ENCODE results near the gene KITLG.
"Not testable (repeated sequence)": the region's sequence is repeated elsewhere in the genome, so short reads cannot be mapped to it uniquely, and the experiment has no call there.

DNA sequence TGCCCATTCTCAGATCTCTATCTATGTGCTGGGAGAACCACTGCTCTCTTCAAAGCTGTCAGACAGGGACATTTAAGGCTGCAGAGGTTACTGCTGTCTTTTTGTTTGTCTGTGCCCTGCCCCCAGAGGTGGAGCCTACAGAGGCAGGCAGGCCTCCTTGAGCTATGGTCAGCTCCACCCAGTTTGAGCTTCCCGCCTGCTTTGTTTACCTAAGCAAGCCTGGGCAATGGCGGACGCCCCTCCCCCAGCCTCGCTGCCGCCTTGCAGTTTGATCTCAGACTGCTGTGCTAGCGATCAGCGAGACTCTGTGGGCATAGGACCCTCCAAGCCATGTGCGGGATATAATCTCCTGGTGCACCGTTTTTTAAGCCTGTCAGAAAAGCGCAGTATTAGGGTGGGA, 113.6 kb downstream of the KITLG start:
- TF ChIP-seq, protein P1, sequence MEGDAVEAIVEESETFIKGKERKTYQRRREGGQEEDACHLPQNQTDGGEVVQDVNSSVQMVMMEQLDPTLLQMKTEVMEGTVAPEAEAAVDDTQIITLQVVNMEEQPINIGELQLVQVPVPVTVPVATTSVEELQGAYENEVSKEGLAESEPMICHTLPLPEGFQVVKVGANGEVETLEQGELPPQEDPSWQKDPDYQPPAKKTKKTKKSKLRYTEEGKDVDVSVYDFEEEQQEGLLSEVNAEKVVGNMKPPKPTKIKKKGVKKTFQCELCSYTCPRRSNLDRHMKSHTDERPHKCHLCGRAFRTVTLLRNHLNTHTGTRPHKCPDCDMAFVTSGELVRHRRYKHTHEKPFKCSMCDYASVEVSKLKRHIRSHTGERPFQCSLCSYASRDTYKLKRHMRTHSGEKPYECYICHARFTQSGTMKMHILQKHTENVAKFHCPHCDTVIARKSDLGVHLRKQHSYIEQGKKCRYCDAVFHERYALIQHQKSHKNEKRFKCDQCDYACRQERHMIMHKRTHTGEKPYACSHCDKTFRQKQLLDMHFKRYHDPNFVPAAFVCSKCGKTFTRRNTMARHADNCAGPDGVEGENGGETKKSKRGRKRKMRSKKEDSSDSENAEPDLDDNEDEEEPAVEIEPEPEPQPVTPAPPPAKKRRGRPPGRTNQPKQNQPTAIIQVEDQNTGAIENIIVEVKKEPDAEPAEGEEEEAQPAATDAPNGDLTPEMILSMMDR (IDR thresholded peaks at IDR 0.05; ENCODE audit: poor library complexity), result not testable (repeated sequence)
- TF ChIP-seq EZH2phosphoT487 (IDR thresholded peaks at IDR 0.05; ENCODE audit: low read depth, severe bottlenecking, unreplicated experiment), result not testable (repeated sequence)
